ENCODE data around the gene CACNG8.

DNA sequence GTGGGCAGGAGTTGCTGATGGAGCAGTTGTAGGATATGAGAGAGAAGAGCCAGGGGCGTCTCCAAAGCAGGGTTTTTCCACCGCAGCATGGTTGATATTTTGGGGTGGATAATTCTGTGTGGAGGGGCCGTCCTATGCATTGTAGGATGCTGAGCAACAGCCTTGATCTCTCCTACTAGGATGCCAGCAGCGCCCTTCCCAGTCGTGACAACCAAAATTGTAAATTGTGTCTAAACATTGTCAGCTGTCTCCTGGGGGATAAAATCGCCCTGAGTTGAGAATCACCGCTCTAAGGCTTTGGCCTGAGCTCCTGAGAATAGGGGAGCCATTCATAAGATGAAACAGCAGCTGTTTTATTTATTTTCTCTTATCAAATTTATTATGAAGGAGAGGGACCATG lies 4.2 kb downstream of the CACNG8 start:
- TF ChIP-seq, protein P1, sequence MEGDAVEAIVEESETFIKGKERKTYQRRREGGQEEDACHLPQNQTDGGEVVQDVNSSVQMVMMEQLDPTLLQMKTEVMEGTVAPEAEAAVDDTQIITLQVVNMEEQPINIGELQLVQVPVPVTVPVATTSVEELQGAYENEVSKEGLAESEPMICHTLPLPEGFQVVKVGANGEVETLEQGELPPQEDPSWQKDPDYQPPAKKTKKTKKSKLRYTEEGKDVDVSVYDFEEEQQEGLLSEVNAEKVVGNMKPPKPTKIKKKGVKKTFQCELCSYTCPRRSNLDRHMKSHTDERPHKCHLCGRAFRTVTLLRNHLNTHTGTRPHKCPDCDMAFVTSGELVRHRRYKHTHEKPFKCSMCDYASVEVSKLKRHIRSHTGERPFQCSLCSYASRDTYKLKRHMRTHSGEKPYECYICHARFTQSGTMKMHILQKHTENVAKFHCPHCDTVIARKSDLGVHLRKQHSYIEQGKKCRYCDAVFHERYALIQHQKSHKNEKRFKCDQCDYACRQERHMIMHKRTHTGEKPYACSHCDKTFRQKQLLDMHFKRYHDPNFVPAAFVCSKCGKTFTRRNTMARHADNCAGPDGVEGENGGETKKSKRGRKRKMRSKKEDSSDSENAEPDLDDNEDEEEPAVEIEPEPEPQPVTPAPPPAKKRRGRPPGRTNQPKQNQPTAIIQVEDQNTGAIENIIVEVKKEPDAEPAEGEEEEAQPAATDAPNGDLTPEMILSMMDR (IDR thresholded peaks at IDR 0.05) = no peak
- TF ChIP-seq POLR2A (IDR thresholded peaks at IDR 0.05) = no peak

All from adrenal gland (tissue), 5 donors.